ENCODE measurements around the gene CDKN2B.

GRCh38 chr9:22049411-22049810 lies 40.3 kb upstream of the CDKN2B start:
- TF ChIP-seq CTCF (IDR thresholded peaks at IDR 0.05) (no peak), POLR2AphosphoS5 (IDR thresholded peaks at IDR 0.05) (no peak), POLR2A (IDR thresholded peaks at IDR 0.05; ENCODE audit: low read depth) (no peak), EP300 (IDR thresholded peaks at IDR 0.05) (no peak)
